GM19043 (cell line): Measurements from ENCODE around the gene MCM5.
"Not testable (repeated sequence)": the region's sequence is repeated elsewhere in the genome, so short reads cannot be mapped to it uniquely, and the experiment has no call there.

Experiments used
- ATAC-seq: cut with Tn5 transposase; IDR thresholded peaks from one replicate; pipeline ENCODE4 v1.9.1; 2021; ENCODE audit warnings: low read depth; ENCODE audit not compliant: unreplicated experiment

The MCM5 gene

DNA sequence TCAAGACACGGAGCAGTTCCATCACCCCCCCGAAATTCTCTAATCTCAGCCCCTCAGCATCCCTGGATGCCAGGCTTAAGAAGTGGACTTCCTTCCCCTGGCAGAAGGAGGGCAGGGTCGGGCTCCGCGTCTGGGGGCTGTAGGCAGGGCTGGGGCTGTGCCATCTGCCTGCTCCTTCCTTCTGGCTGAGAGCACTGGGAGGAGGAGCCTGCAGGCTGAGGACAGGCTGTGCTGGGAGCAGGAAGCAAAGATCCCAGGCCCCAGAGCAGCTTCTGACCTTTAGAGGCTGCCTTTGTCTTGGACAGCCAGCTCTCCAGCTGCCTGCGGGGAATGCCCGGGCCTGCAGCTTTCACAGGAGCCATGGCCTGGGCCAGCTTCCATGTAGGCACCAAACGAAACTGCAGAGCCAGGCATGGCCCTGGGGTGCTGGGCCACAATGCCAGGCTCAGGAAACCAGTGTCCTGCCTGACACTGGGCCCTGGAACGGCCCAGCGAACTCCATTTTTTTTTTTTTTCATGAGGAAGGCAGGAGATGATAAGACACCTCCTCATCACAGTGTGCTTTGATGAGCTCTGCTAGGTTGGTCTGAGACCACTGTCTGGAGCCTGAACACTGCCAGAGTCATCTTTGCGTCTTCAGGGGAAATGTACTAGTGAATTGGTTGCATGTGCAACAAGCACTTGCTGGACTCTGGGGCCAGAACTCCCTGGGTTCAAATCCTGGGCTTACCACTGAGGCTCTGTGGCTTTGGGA, 67.9 kb downstream of the MCM5 start:
- ATAC-seq: no peak

- no peak for ATAC-seq
These were observed 71.0 kb downstream of the MCM5 start for GRCh38 chr22:35470903-35471321.

- not testable (repeated sequence) for ATAC-seq
These were observed 71.6 kb downstream of the MCM5 start for GRCh38 chr22:35471566-35471965.

- no peak for ATAC-seq
These were observed 72.5 kb downstream of the MCM5 start for GRCh38 chr22:35472488-35472887.

- no peak for ATAC-seq
These were observed 74.0 kb downstream of the MCM5 start for GRCh38 chr22:35473971-35474370.
